ENCODE measurements around the gene BGN. TPM values are rescaled to one million over a fixed set of nuclear protein-coding genes. Genes with fewer than 3 reads are reported as not detected.

Gene BGN
- total and polyA plus RNA-seq, 2 donors from 2014 or later, result 164 to 288 TPM

GRCh38 chrX:153551135-153551534 is 56.4 kb downstream of the BGN start:
- no peak overlapping the region for H3K9ac ChIP-seq (ENCODE audit: low read length in 3 of 3)
- TF ChIP-seq CTCF (IDR thresholded peaks at IDR 0.05; ENCODE audit: borderline replicate concordance, extremely low read depth, insufficient read depth), result no peak
- no peaks in the 10 kb centered on the region for H3K9me3 ChIP-seq (ENCODE audit: control insufficient read depth in 2 of 3, insufficient read depth in 1 of 3, low read length in 3 of 3)
- FAIRE-seq (no peak), DNase-seq (no peak)
- intact Hi-C loops (cut with DNase I), result no loop called here
- no peak overlapping the region for H3K4me3 ChIP-seq (ENCODE audit: low read length in 3 of 3)
- no peaks in the 10 kb centered on the region for H3K4me1 ChIP-seq (ENCODE audit: control insufficient read depth in 2 of 3, insufficient read depth in 2 of 3, low read depth in 1 of 3, low read length in 3 of 3)
- no peaks in the 10 kb centered on the region for H3K27me3 ChIP-seq (ENCODE audit: control insufficient read depth, insufficient read depth, low read length)
- no peak overlapping the region for H3K27ac ChIP-seq (ENCODE audit: low read depth in 2 of 2, low read length in 2 of 2)
- H3K36me3 ChIP-seq (ENCODE audit: control insufficient read depth in 2 of 3, insufficient read depth in 3 of 3, low read length in 3 of 3), result no peaks in the 10 kb centered on the region

GRCh38 chrX:153554519-153555167 is 59.9 kb downstream of the BGN start:
- peak; percentile 70 for TF ChIP-seq CTCF (IDR thresholded peaks at IDR 0.05; ENCODE audit: borderline replicate concordance, extremely low read depth, insufficient read depth)
- Histone ChIP-seq H3K9ac (ENCODE audit: low read length in 3 of 3) (no peak overlapping the region), H3K4me3 (ENCODE audit: low read length in 3 of 3) (no peak overlapping the region), H3K9me3 (ENCODE audit: control insufficient read depth in 2 of 3, insufficient read depth in 1 of 3, low read length in 3 of 3) (no peaks in the 10 kb centered on the region), H3K4me1 (ENCODE audit: control insufficient read depth in 2 of 3, insufficient read depth in 2 of 3, low read depth in 1 of 3, low read length in 3 of 3) (no peaks in the 10 kb centered on the region), H3K27ac (ENCODE audit: low read depth in 2 of 2, low read length in 2 of 2) (no peak overlapping the region), H3K27me3 (ENCODE audit: control insufficient read depth, insufficient read depth, low read length) (no peaks in the 10 kb centered on the region), H3K36me3 (ENCODE audit: control insufficient read depth in 2 of 3, insufficient read depth in 3 of 3, low read length in 3 of 3) (no peaks in the 10 kb centered on the region)
- DNase-seq (peak in 4 of 5 donors; percentile 57 to 73 (median 68)), FAIRE-seq (no peak)
- intact Hi-C loops (cut with DNase I), result no loop called here

GRCh38 chrX:153556767-153557166 is 62.0 kb downstream of the BGN start:
- no peaks in the 10 kb centered on the region for H3K36me3 ChIP-seq (ENCODE audit: control insufficient read depth in 2 of 3, insufficient read depth in 3 of 3, low read length in 3 of 3)
- no peaks in the 10 kb centered on the region for H3K27me3 ChIP-seq (ENCODE audit: control insufficient read depth, insufficient read depth, low read length)
- DNase-seq (no peak), FAIRE-seq (no peak)
- no peaks in the 10 kb centered on the region for H3K9me3 ChIP-seq (ENCODE audit: control insufficient read depth in 2 of 3, insufficient read depth in 1 of 3, low read length in 3 of 3)
- H3K9ac ChIP-seq (ENCODE audit: low read length in 3 of 3), result no peak overlapping the region
- H3K4me3 ChIP-seq (ENCODE audit: low read length in 3 of 3), result no peak overlapping the region
- intact Hi-C loops (cut with DNase I), result no loop called here
- H3K27ac ChIP-seq (ENCODE audit: low read depth in 2 of 2, low read length in 2 of 2), result no peak overlapping the region
- H3K4me1 ChIP-seq (ENCODE audit: control insufficient read depth in 2 of 3, insufficient read depth in 2 of 3, low read depth in 1 of 3, low read length in 3 of 3), result no peaks in the 10 kb centered on the region
- TF ChIP-seq CTCF (IDR thresholded peaks at IDR 0.05; ENCODE audit: borderline replicate concordance, extremely low read depth, insufficient read depth), result no peak

Data from kidney (tissue), 14 donors.